ENCODE results near the gene PDZD8. TPM values are rescaled to one million over a fixed set of nuclear protein-coding genes. Genes with fewer than 3 reads are reported as not detected.

PDZD8 gene
- total RNA-seq, 2 experiments from 2014 or later, result 10.5 to 26.4 TPM

GRCh38 chr10:117268907-117269306, 106.3 kb downstream of the PDZD8 start:
- H3K4me2 ChIP-seq (ENCODE audit: low read length), result no peak overlapping the region
- H3K9me3 ChIP-seq (ENCODE audit: low read length), result no peaks in the 10 kb centered on the region
- no peaks in the 10 kb centered on the region for H4K20me1 ChIP-seq (ENCODE audit: insufficient read depth, low read length)
- H2AFZ ChIP-seq (ENCODE audit: low read length), result no peak overlapping the region
- no TSS peak for BruUV-seq (replicated peaks)
- no peak overlapping the region for H3K4me3 ChIP-seq (ENCODE audit: low read depth, low read length, poor library complexity, severe bottlenecking)
- no peaks in the 10 kb centered on the region for H3K9me2 ChIP-seq (ENCODE audit: insufficient read depth, low read length)
- no peak overlapping the region for H3K27ac ChIP-seq (ENCODE audit: low read depth, low read length, poor library complexity, severe bottlenecking)
- ChIA-PET CTCF (ENCODE audit: unreplicated experiment) (no interaction called here), POLR2A (no interaction called here)
- TF ChIP-seq EZH2phosphoT487 (IDR thresholded peaks at IDR 0.05; ENCODE audit: borderline replicate concordance, low read depth, low read length) (no peak), CTCF (conservative IDR thresholded peaks at IDR 0.05; ENCODE audit: low read length) (no peak)
- no peak for DNase-seq (ENCODE audit: low spot score)
- H3K36me3 ChIP-seq (ENCODE audit: insufficient read depth, low read length), result no peaks in the 10 kb centered on the region
- H3K79me2 ChIP-seq (ENCODE audit: insufficient read depth, low read depth, low read length), result no peaks in the 10 kb centered on the region
- intact Hi-C loops (cut with micrococcal nuclease; ENCODE audit: unreplicated experiment), result no loop called here
- H3K4me1 ChIP-seq (ENCODE audit: insufficient read depth, low read length, poor library complexity, severe bottlenecking), result no peaks in the 10 kb centered on the region

- CTCF ChIA-PET (ENCODE audit: unreplicated experiment), result no interaction called here
- Histone ChIP-seq H3K36me3 (ENCODE audit: insufficient read depth, low read length) (no peaks in the 10 kb centered on the region), H3K9me2 (ENCODE audit: insufficient read depth, low read length) (no peaks in the 10 kb centered on the region), H2AFZ (ENCODE audit: low read length) (no peak overlapping the region), H3K4me2 (ENCODE audit: low read length) (no peak overlapping the region), H3K9me3 (ENCODE audit: low read length) (no peaks in the 10 kb centered on the region), H3K4me3 (ENCODE audit: low read depth, low read length, poor library complexity, severe bottlenecking) (no peak overlapping the region), H3K27ac (ENCODE audit: low read depth, low read length, poor library complexity, severe bottlenecking) (no peak overlapping the region), H4K20me1 (ENCODE audit: insufficient read depth, low read length) (no peaks in the 10 kb centered on the region), H3K79me2 (ENCODE audit: insufficient read depth, low read depth, low read length) (no peaks in the 10 kb centered on the region), H3K4me1 (ENCODE audit: insufficient read depth, low read length, poor library complexity, severe bottlenecking) (no peaks in the 10 kb centered on the region)
- POLR2A ChIA-PET, result no interaction called here
- intact Hi-C loops (cut with micrococcal nuclease; ENCODE audit: unreplicated experiment), result no loop called here
- no peak for DNase-seq (ENCODE audit: low spot score)
- BruUV-seq (replicated peaks), result no TSS peak
- TF ChIP-seq EZH2phosphoT487 (IDR thresholded peaks at IDR 0.05; ENCODE audit: borderline replicate concordance, low read depth, low read length) (no peak), CTCF (conservative IDR thresholded peaks at IDR 0.05; ENCODE audit: low read length) (no peak)
Measured at GRCh38 chr10:117268258-117268657, 107.0 kb downstream of the PDZD8 start.

GRCh38 chr10:117266812-117267211, 108.4 kb downstream of the PDZD8 start:
- no TSS peak for BruUV-seq (replicated peaks)
- no peaks in the 10 kb centered on the region for H3K9me2 ChIP-seq (ENCODE audit: insufficient read depth, low read length)
- H2AFZ ChIP-seq (ENCODE audit: low read length), result no peak overlapping the region
- DNase-seq (ENCODE audit: low spot score), result no peak
- intact Hi-C loops (cut with micrococcal nuclease; ENCODE audit: unreplicated experiment), result no loop called here
- H3K4me2 ChIP-seq (ENCODE audit: low read length), result no peak overlapping the region
- no peaks in the 10 kb centered on the region for H3K4me1 ChIP-seq (ENCODE audit: insufficient read depth, low read length, poor library complexity, severe bottlenecking)
- no peaks in the 10 kb centered on the region for H3K9me3 ChIP-seq (ENCODE audit: low read length)
- TF ChIP-seq CTCF (conservative IDR thresholded peaks at IDR 0.05; ENCODE audit: low read length) (no peak), EZH2phosphoT487 (IDR thresholded peaks at IDR 0.05; ENCODE audit: borderline replicate concordance, low read depth, low read length) (no peak)
- no peaks in the 10 kb centered on the region for H4K20me1 ChIP-seq (ENCODE audit: insufficient read depth, low read length)
- H3K79me2 ChIP-seq (ENCODE audit: insufficient read depth, low read depth, low read length), result no peaks in the 10 kb centered on the region
- H3K36me3 ChIP-seq (ENCODE audit: insufficient read depth, low read length), result no peaks in the 10 kb centered on the region
- ChIA-PET POLR2A (no interaction called here), CTCF (ENCODE audit: unreplicated experiment) (no interaction called here)
- H3K27ac ChIP-seq (ENCODE audit: low read depth, low read length, poor library complexity, severe bottlenecking), result no peak overlapping the region
- H3K4me3 ChIP-seq (ENCODE audit: low read depth, low read length, poor library complexity, severe bottlenecking), result no peak overlapping the region

All from OCI-LY7 (cell line).